Endodermal cell (in vitro differentiated cells): ENCODE data around the gene MYO1A. TPM values are rescaled to one million over a fixed set of nuclear protein-coding genes. Genes with fewer than 3 reads are reported as not detected.

Experiments used
- DNase-seq: peaks from one replicate; pipeline ENCODE4 v3.0.0-alpha.2; 2017
- H3K27ac ChIP-seq: 2 replicates; pipeline ENCODE4 v1.5.1; 2013; ENCODE audit warnings: mild to moderate bottlenecking, low read depth, low read length, moderate library complexity
- H3K27me3 ChIP-seq: 2 replicates; pipeline ENCODE4 v1.6.1; 2013; ENCODE audit warnings: mild to moderate bottlenecking, low read length, moderate library complexity; ENCODE audit not compliant: insufficient read depth, control insufficient read depth, poor library complexity, severe bottlenecking
- H3K36me3 ChIP-seq: 2 replicates; pipeline ENCODE4 v1.7.0; 2013; ENCODE audit warnings: mild to moderate bottlenecking, low read length, moderate library complexity; ENCODE audit not compliant: control insufficient read depth, insufficient read depth
- H3K4me1 ChIP-seq: one replicate; pipeline ENCODE4 v1.7.0; 2013; ENCODE audit warnings: low read length; ENCODE audit not compliant: control insufficient read depth, insufficient read depth
- H3K4me3 ChIP-seq: 2 replicates; pipeline ENCODE4 v1.5.1; 2013; ENCODE audit warnings: mild to moderate bottlenecking, low read length, moderate library complexity
- H3K9ac ChIP-seq: 2 replicates; pipeline ENCODE4 v1.6.1; 2013; ENCODE audit warnings: mild to moderate bottlenecking, low read length, moderate library complexity; ENCODE audit not compliant: poor library complexity, severe bottlenecking; ENCODE audit errors: extremely low read depth
- H3K9me3 ChIP-seq: 2 replicates; pipeline ENCODE4 v1.6.1; 2013; ENCODE audit warnings: mild to moderate bottlenecking, low read length, moderate library complexity; ENCODE audit not compliant: control insufficient read depth
- H3K27ac Mint-ChIP-seq: 2 replicates; pipeline ENCODE4 v1.8.0; 2020; ENCODE audit warnings: mixed read lengths
- H3K27me3 Mint-ChIP-seq: 2 replicates; pipeline ENCODE4 v1.8.0; 2021; ENCODE audit warnings: mild to moderate bottlenecking, mixed read lengths; ENCODE audit not compliant: insufficient read depth
- H3K36me3 Mint-ChIP-seq: 2 replicates; pipeline ENCODE4 v1.8.0; 2020; ENCODE audit warnings: low read depth, mixed read lengths
- H3K4me1 Mint-ChIP-seq: 2 replicates; pipeline ENCODE4 v1.8.0; 2020; ENCODE audit warnings: mixed read lengths
- H3K4me3 Mint-ChIP-seq: 2 replicates; pipeline ENCODE4 v1.8.0; 2020; ENCODE audit warnings: mild to moderate bottlenecking, moderate library complexity, mixed read lengths
- H3K9me3 Mint-ChIP-seq: 2 replicates; pipeline ENCODE4 v1.8.0; 2020; ENCODE audit warnings: mild to moderate bottlenecking, mixed read lengths
- CTCF ChIP-seq: fragments of 200-600 bp; sonication (generic); conservative IDR thresholded peaks from 2 replicates; pipeline ENCODE4 v1.5.0; 2021; ENCODE audit warnings: antibody characterized with exemption, mild to moderate bottlenecking
- WGBS, 2 experiments: methylation state at CpG; one replicate each; pipeline versions ENCODE4 v1.1.5 to v1.1.7; 2013; ENCODE audit warnings: missing lambda C conversion rate in 2 of 2, mixed read lengths in 1 of 2; ENCODE audit not compliant: insufficient coverage in 1 of 2, insufficient read length in 1 of 2; 5-methylcytosine and 5-hydroxymethylcytosine counted together
- total RNA-seq, 2 donors: library from RNA; stranded (reverse); fragmentation: NEBNext Ultra II Directional in 1 of 2; extraction: Animal tissue kit (Norgen Biotek cat#: 25700) in 1 of 2; gene quantifications; 2 replicates in 1 of 2; 3 replicates in 1 of 2; pipeline ENCODE4 v1.2.1, GENCODE V29; 2021

MYO1A gene
- total RNA-seq, 2 donors from 2014 or later = 0.77 to 1.7 TPM

DNA sequence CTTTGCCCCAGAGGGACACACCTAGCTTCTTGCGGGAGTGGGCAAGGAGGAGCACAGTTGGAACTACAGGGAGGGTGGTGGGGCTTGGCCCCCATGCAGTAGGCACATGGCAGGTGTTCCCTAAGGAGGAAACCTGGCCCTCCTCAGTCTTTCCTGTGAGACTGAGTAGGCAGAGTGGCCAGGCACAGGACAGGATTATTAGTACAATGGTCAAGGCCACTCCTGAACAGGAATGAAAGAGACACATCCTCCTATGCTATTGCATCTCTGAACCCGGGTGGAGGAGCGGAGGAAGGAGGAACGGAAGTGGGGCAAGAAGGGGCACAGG, 846 bp downstream of the MYO1A start:
- peaks cover 4% of the 10 kb centered on the region for H3K4me1 ChIP-seq
- Mint-ChIP-seq H3K4me1 (peaks cover 16% of the 10 kb centered on the region), H3K9me3 (peaks cover 3% of the 10 kb centered on the region), H3K4me3 (no peak overlapping the region), H3K27me3 (peaks cover 58% of the 10 kb centered on the region), H3K36me3 (peaks cover 6% of the 10 kb centered on the region), H3K27ac (no peak overlapping the region)
- H3K4me3 ChIP-seq = no peak overlapping the region
- DNase-seq = peak; percentile 31
- peaks cover 58% of the 10 kb centered on the region for H3K27me3 ChIP-seq
- H3K9ac ChIP-seq = no peak overlapping the region
- no peak for TF ChIP-seq CTCF
- no peaks in the 10 kb centered on the region for H3K36me3 ChIP-seq
- H3K27ac ChIP-seq = no peak overlapping the region
- 93 to 100% methylated on average over 4 of the region's 4 CpGs for WGBS, 2 experiments
- H3K9me3 ChIP-seq = no peaks in the 10 kb centered on the region

GRCh38 chr12:57048423-57049118, 1.4 kb downstream of the MYO1A start:
- Histone ChIP-seq H3K4me3 (no peak overlapping the region), H3K27ac (no peak overlapping the region), H3K27me3 (peaks cover 63% of the 10 kb centered on the region), H3K9ac (no peak overlapping the region), H3K36me3 (no peaks in the 10 kb centered on the region), H3K4me1 (peaks cover 4% of the 10 kb centered on the region), H3K9me3 (no peaks in the 10 kb centered on the region)
- Mint-ChIP-seq H3K27ac (no peak overlapping the region), H3K4me3 (no peak overlapping the region), H3K4me1 (peaks cover 16% of the 10 kb centered on the region), H3K36me3 (peaks cover 1% of the 10 kb centered on the region), H3K9me3 (no peaks in the 10 kb centered on the region), H3K27me3 (peaks cover 61% of the 10 kb centered on the region)
- peak; percentile 36 for TF ChIP-seq CTCF
- peak; percentile 60 for DNase-seq
- 67% methylated on average over 1 of the region's 1 CpG; no CpG with 5 or more reads in 1 of the 2 experiments for WGBS, 2 experiments

- Mint-ChIP-seq H3K4me1 (peaks cover 16% of the 10 kb centered on the region), H3K27ac (no peak overlapping the region), H3K4me3 (no peak overlapping the region), H3K9me3 (no peaks in the 10 kb centered on the region), H3K36me3 (no peaks in the 10 kb centered on the region), H3K27me3 (peaks cover 66% of the 10 kb centered on the region)
- H3K9ac ChIP-seq = no peak overlapping the region
- peaks cover 4% of the 10 kb centered on the region for H3K4me1 ChIP-seq
- TF ChIP-seq CTCF = no peak
- no peak overlapping the region for H3K4me3 ChIP-seq
- H3K36me3 ChIP-seq = no peaks in the 10 kb centered on the region
- WGBS, 2 experiments = 87% methylated on average over 1 of the region's 1 CpG; no CpG with 5 or more reads in 1 of the 2 experiments
- DNase-seq = no peak
- H3K9me3 ChIP-seq = no peaks in the 10 kb centered on the region
- H3K27me3 ChIP-seq = peaks cover 68% of the 10 kb centered on the region
- no peak overlapping the region for H3K27ac ChIP-seq
These were observed 1.9 kb downstream of the MYO1A start for GRCh38 chr12:57047981-57048380.
